Kidney (tissue), 14 donors: ENCODE data around the gene AP3S1. TPM values are rescaled to one million over a fixed set of nuclear protein-coding genes. Genes with fewer than 3 reads are reported as not detected.

Experiments
- DNase-seq, 5 donors: peaks; one replicate each; pipeline ENCODE4 v3.0.0-alpha.2; 2013 to 2020
- FAIRE-seq: peaks from 2 replicates; lab custom pipeline; 2012; peaks lifted over from hg19 to GRCh38; lab: Jason Lieb, UNC
- H3K27ac ChIP-seq, 2 donors: one replicate each; pipeline ENCODE4 v1.7.0; 2013; ENCODE audit warnings: low read depth in 2 of 2, low read length in 2 of 2, inconsistent platforms in 1 of 2
- H3K27me3 ChIP-seq: one replicate; pipeline ENCODE4 v1.7.1; 2013; ENCODE audit warnings: low read length, inconsistent platforms; ENCODE audit not compliant: control insufficient read depth, insufficient read depth
- H3K36me3 ChIP-seq, 3 donors: one replicate each; pipeline versions ENCODE4 v1.7.0 to v1.7.1; 2013; ENCODE audit warnings: low read length in 3 of 3, control low read depth in 1 of 3, inconsistent platforms in 1 of 3; ENCODE audit not compliant: insufficient read depth in 3 of 3, control insufficient read depth in 2 of 3
- H3K4me1 ChIP-seq, 3 donors: one replicate each; pipeline versions ENCODE4 v1.7.0 to v1.7.1; 2013; ENCODE audit warnings: low read length in 3 of 3, inconsistent platforms in 1 of 3, low read depth in 1 of 3; ENCODE audit not compliant: control insufficient read depth in 2 of 3, insufficient read depth in 2 of 3
- H3K4me3 ChIP-seq, 3 donors: one replicate each; pipeline versions ENCODE4 v1.7.0 to v1.8.1; 2013; ENCODE audit warnings: low read length in 3 of 3, control low read depth in 1 of 3, inconsistent platforms in 1 of 3
- H3K9ac ChIP-seq, 3 donors: one replicate each; pipeline versions ENCODE4 v1.7.0 to v1.7.1; 2013; ENCODE audit warnings: low read length in 3 of 3, control low read depth in 1 of 3, inconsistent platforms in 1 of 3
- H3K9me3 ChIP-seq, 3 donors: one replicate each; pipeline versions ENCODE4 v1.7.0 to v1.7.1; 2013; ENCODE audit warnings: low read length in 3 of 3, control low read depth in 1 of 3, inconsistent platforms in 1 of 3; ENCODE audit not compliant: control insufficient read depth in 2 of 3, insufficient read depth in 1 of 3
- intact Hi-C: fragments of 100-400 bp; cut with DNase I; formaldehyde crosslinking; loops from one replicate; pipeline ENCODE4 v1.11.1; 2022
- polyA plus RNA-seq: library from polyadenylated mRNA; stranded (reverse); fragments of 350-450 nt; fragmentation: Illumina TruSeq; extraction: RNeasy Lipid Tissue Mini Kit (QIAGEN cat#74804); gene quantifications from one replicate; pipeline ENCODE4 v1.2.3, GENCODE V29; 2014; ENCODE audit warnings: low read depth, low replicate concordance; ENCODE audit not compliant: insufficient read depth
- total RNA-seq: library from RNA; stranded (reverse); fragmentation: NEBNext Ultra II Directional; extraction: Animal tissue kit (Norgen Biotek cat#: 25700); gene quantifications from one replicate; pipeline ENCODE4 v1.2.1, GENCODE V29; 2021
- TF ChIP-seq, protein P1 (sequence below): IDR thresholded peaks from 3 replicates; pipeline ENCODE4 v1.5.1; 2012; ENCODE audit warnings: mild to moderate bottlenecking, moderate library complexity, borderline replicate concordance; ENCODE audit not compliant: insufficient read depth; ENCODE audit errors: extremely low read depth
- donor health status: control.
- donor health status: control.
- donor health status: control.
- donor health status: control.
- donor health status: control.
- donor health status: DM: yes; HTN: yes; CAD: no.
- donor health status: Normal renal cell carcinoma (clear cell type).

The AP3S1 gene
- total and polyA plus RNA-seq, 2 donors from 2014 or later, result 50.2 to 54.1 TPM

DNA sequence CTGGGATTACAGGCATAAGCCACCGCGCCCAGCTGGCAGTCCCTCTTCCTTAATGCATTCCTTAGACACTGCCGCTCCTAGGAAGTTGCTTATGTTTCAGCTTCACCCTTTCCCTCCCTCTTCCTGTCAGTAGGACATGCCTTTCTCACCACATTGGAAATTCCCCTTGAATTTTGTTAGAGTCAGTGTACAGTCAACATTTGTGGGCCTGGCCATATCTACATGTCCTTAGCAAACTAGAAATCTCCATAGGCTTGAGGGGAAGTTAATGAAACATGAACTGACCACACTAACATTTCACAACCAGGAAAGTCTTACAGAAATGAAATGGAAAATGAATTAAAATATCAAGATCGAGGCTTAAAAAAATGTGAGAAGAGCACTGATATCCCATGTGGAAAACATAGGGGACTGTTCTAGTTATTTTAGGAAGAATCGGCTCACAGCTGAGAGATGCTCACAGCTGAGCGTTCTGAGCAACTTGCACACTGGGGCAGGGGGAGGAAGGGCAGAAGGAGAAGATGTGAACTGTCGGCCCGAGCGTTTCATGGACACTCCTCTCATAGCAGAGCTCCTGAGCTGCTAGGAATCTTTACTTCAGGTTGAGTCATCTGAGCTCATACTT is 99.4 kb downstream of the AP3S1 start:
- Histone ChIP-seq H3K27me3 (no peaks in the 10 kb centered on the region), H3K4me1 (no peaks in the 10 kb centered on the region), H3K4me3 (no peak overlapping the region), H3K9me3 (no peaks in the 10 kb centered on the region), H3K27ac (no peak overlapping the region), H3K9ac (no peak overlapping the region), H3K36me3 (no peaks in the 10 kb centered on the region)
- intact Hi-C loops, result no loop called here
- DNase-seq, result no peak
- no peak for FAIRE-seq
- TF ChIP-seq, protein P1, sequence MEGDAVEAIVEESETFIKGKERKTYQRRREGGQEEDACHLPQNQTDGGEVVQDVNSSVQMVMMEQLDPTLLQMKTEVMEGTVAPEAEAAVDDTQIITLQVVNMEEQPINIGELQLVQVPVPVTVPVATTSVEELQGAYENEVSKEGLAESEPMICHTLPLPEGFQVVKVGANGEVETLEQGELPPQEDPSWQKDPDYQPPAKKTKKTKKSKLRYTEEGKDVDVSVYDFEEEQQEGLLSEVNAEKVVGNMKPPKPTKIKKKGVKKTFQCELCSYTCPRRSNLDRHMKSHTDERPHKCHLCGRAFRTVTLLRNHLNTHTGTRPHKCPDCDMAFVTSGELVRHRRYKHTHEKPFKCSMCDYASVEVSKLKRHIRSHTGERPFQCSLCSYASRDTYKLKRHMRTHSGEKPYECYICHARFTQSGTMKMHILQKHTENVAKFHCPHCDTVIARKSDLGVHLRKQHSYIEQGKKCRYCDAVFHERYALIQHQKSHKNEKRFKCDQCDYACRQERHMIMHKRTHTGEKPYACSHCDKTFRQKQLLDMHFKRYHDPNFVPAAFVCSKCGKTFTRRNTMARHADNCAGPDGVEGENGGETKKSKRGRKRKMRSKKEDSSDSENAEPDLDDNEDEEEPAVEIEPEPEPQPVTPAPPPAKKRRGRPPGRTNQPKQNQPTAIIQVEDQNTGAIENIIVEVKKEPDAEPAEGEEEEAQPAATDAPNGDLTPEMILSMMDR, result no peak

DNA sequence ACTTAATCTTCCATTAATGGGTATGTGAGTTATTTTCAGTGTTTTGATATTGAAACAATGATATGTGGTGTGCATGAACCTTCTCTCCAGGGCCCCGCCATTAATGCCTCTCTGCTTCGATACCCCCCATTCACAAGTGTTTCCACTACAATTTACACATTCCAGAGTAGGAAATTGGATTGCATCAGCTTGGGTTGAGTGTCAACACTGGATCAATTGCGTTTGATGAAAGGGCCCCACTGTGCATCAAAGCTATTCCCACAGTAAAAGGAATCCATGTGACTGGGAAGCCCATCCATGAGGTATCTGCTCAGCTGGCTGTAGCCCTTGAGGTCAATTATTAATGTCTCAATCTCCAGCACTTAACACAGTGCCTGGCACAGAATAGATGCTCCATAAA is 102.8 kb downstream of the AP3S1 start:
- H3K4me1 ChIP-seq, result no peaks in the 10 kb centered on the region
- FAIRE-seq, result no peak

DNA sequence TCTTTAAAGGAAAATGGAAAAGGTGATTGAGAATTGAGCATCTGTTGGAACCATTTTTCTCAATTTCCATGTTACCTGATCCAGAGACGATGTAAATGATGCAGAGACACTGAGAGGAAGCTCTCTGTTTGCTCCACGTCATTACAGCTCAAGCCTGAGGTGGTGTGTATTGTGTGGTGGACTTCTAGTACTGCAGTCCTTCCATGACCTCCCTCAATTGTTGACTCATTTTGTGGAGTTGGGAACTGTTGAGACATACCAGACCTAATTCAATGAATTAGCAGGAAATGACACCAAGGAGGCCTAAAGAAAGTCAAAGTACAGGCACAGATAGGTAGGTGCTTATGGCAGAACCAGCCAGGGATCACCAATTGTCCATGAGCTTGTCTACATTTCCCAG is 104.9 kb downstream of the AP3S1 start:
- FAIRE-seq, result no peak
- H3K27ac ChIP-seq, result no peak overlapping the region
- no peak overlapping the region for H3K9ac ChIP-seq
- no peak overlapping the region for H3K4me3 ChIP-seq
- no peaks in the 10 kb centered on the region for H3K4me1 ChIP-seq
- TF ChIP-seq, protein P1, result no peak
- no peaks in the 10 kb centered on the region for H3K27me3 ChIP-seq
- H3K9me3 ChIP-seq, result no peaks in the 10 kb centered on the region
- no peak for DNase-seq
- intact Hi-C loops, result no loop called here
- no peaks in the 10 kb centered on the region for H3K36me3 ChIP-seq

More for the DNA sequence above, 102.8 kb downstream of the AP3S1 start:
- Histone ChIP-seq H3K27me3 (no peaks in the 10 kb centered on the region), H3K36me3 (no peaks in the 10 kb centered on the region), H3K9ac (no peak overlapping the region), H3K27ac (no peak overlapping the region), H3K4me3 (no peak overlapping the region), H3K9me3 (no peaks in the 10 kb centered on the region)
- TF ChIP-seq, protein P1, result no peak
- intact Hi-C loops, result no loop called here
- no peak for DNase-seq

DNA sequence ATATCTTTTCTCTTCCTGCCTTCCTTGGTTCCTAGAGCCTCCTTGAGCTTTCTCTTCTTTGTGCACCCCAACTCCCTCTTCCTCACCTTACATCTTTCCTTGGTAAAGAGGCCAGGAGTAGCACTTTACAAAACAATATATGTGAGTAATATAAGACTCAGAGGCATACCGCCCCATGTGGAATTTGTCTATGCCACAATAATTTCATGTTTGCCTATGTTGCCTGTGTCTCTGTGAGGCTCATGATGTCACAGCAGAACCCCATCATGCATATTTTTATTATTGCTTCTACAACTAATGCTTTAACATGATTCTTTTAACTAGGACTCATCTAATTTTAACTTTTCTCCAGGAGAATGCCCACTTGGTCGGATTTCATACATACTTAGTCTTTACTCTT is 105.5 kb downstream of the AP3S1 start:
- DNase-seq (no peak), FAIRE-seq (no peak)
- Histone ChIP-seq H3K27ac (no peak overlapping the region), H3K4me1 (no peaks in the 10 kb centered on the region), H3K36me3 (no peaks in the 10 kb centered on the region), H3K9ac (no peak overlapping the region), H3K9me3 (no peaks in the 10 kb centered on the region), H3K27me3 (no peaks in the 10 kb centered on the region), H3K4me3 (no peak overlapping the region)
- TF ChIP-seq, protein P1, result no peak
- intact Hi-C loops, result no loop called here
